ENCODE measurements around the gene MRPS31.

GRCh38 chr13:40762849-40763248 lies 8.1 kb downstream of the MRPS31 start:
- TF ChIP-seq POLR2A (IDR thresholded peaks at IDR 0.05): no peak
- TF ChIP-seq POLR2AphosphoS5 (IDR thresholded peaks at IDR 0.05): no peak
- TF ChIP-seq EP300 (IDR thresholded peaks at IDR 0.05): no peak
- TF ChIP-seq, protein P1, sequence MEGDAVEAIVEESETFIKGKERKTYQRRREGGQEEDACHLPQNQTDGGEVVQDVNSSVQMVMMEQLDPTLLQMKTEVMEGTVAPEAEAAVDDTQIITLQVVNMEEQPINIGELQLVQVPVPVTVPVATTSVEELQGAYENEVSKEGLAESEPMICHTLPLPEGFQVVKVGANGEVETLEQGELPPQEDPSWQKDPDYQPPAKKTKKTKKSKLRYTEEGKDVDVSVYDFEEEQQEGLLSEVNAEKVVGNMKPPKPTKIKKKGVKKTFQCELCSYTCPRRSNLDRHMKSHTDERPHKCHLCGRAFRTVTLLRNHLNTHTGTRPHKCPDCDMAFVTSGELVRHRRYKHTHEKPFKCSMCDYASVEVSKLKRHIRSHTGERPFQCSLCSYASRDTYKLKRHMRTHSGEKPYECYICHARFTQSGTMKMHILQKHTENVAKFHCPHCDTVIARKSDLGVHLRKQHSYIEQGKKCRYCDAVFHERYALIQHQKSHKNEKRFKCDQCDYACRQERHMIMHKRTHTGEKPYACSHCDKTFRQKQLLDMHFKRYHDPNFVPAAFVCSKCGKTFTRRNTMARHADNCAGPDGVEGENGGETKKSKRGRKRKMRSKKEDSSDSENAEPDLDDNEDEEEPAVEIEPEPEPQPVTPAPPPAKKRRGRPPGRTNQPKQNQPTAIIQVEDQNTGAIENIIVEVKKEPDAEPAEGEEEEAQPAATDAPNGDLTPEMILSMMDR (IDR thresholded peaks at IDR 0.05): no peak

All from suprapubic skin (tissue), 4 donors.